ENCODE data around the gene ZNF180. TPM values are rescaled to one million over a fixed set of nuclear protein-coding genes. Genes with fewer than 3 reads are reported as not detected.

ZNF180 gene
- total and polyA plus RNA-seq, 2 donors (not counting 1 experiment from before 2014, with no cell fraction given) = 4.4 to 16.1 TPM

DNA sequence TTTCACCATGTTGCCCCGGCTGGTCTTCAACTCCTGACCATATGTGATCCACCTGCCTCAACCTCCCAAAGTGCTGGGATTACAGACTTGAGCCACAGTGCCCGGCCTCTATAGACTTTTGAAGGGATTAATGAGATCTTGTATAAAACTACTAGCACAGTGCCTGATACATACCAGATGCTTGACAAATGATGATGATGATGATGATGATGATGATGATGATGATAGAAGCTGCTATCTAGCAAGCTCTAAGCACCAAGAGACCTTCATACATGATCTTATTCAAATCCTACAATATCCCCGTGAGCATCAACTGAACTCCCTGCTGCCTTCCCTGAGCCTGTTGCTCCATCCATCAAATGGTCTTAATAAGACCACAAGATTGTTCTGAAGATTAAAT, 14.7 kb upstream of the ZNF180 start:
- TF ChIP-seq EZH2 (IDR thresholded peaks at IDR 0.05; ENCODE audit: borderline replicate concordance, insufficient read depth, low read depth, low read length, poor library complexity, severe bottlenecking) (no peak), CTCF (IDR thresholded peaks at IDR 0.05) (no peak)
- no CpG with 5 or more reads among the region's 3 CpGs for WGBS (ENCODE audit: insufficient coverage)
- Histone ChIP-seq H3K36me3 (replicated peaks in 1 of 2; ENCODE audit: control extremely low read depth in 1 of 2, control insufficient read depth in 1 of 2, extremely low read depth in 1 of 2, insufficient read depth in 2 of 2, low read length in 1 of 2) (no peaks in the 10 kb centered on the region), H3K9me3 (ENCODE audit: control extremely low read depth in 1 of 3, control insufficient read depth in 2 of 3, insufficient read depth in 1 of 3, low read length in 2 of 3) (peaks cover 0 to 58% (median 1%) of the 10 kb centered on the region in 3 donors), H3K9ac (ENCODE audit: low read length) (no peak overlapping the region), H4K20me1 (ENCODE audit: control insufficient read depth, insufficient read depth, low read length, poor library complexity, severe bottlenecking) (no peaks in the 10 kb centered on the region), H3K4me3 (ENCODE audit: control extremely low read depth in 1 of 5, extremely low read depth in 1 of 5, insufficient read depth in 1 of 5, low read depth in 2 of 5, low read length in 4 of 5) (no peak overlapping the region), H3K79me2 (ENCODE audit: control insufficient read depth, insufficient read depth, low read length) (no peaks in the 10 kb centered on the region), H3K27ac (ENCODE audit: low read length in 2 of 2) (no peak overlapping the region), H3K4me1 (ENCODE audit: control insufficient read depth in 2 of 2, insufficient read depth in 2 of 2, low read length in 2 of 2) (no peaks in the 10 kb centered on the region), H3K27me3 (replicated peaks in 1 of 4; ENCODE audit: control extremely low read depth in 1 of 4, control insufficient read depth in 3 of 4, insufficient read depth in 4 of 4, low read length in 3 of 4) (peaks cover 0 to 8% (median 3%) of the 10 kb centered on the region in 4 experiments), H3K4me2 (replicated peaks; ENCODE audit: low read depth, low read length, poor library complexity, severe bottlenecking) (no peak overlapping the region), H2AFZ (ENCODE audit: insufficient read depth, low read depth, low read length, poor library complexity, severe bottlenecking) (no peak overlapping the region)
- POLR2A ChIA-PET = no interaction called here
- ATAC-seq (ENCODE audit: low read depth) = no peak
- H3K9me3 Mint-ChIP-seq (ENCODE audit: insufficient read depth) = peaks cover 6% of the 10 kb centered on the region
- no peak overlapping the region for H3K4me3 Mint-ChIP-seq
- peaks cover 15% of the 10 kb centered on the region for H3K27me3 Mint-ChIP-seq
- no peak overlapping the region for H3K27ac Mint-ChIP-seq
- DNase-seq = no peak
- CTCF ChIA-PET = no interaction called here
- intact Hi-C loops (cut with micrococcal nuclease) = no loop called here
- H3K4me1 Mint-ChIP-seq = no peaks in the 10 kb centered on the region

- Histone ChIP-seq H3K4me1 (ENCODE audit: control insufficient read depth in 2 of 2, insufficient read depth in 2 of 2, low read length in 2 of 2) (no peaks in the 10 kb centered on the region), H3K9ac (ENCODE audit: low read length) (no peak overlapping the region), H2AFZ (ENCODE audit: insufficient read depth, low read depth, low read length, poor library complexity, severe bottlenecking) (no peak overlapping the region), H4K20me1 (ENCODE audit: control insufficient read depth, insufficient read depth, low read length, poor library complexity, severe bottlenecking) (no peaks in the 10 kb centered on the region), H3K4me3 (ENCODE audit: control extremely low read depth in 1 of 5, extremely low read depth in 1 of 5, insufficient read depth in 1 of 5, low read depth in 2 of 5, low read length in 4 of 5) (no peak overlapping the region), H3K9me3 (ENCODE audit: control extremely low read depth in 1 of 3, control insufficient read depth in 2 of 3, insufficient read depth in 1 of 3, low read length in 2 of 3) (peaks cover 1 to 49% (median 2%) of the 10 kb centered on the region in 3 donors), H3K36me3 (replicated peaks in 1 of 2; ENCODE audit: control extremely low read depth in 1 of 2, control insufficient read depth in 1 of 2, extremely low read depth in 1 of 2, insufficient read depth in 2 of 2, low read length in 1 of 2) (no peaks in the 10 kb centered on the region), H3K4me2 (replicated peaks; ENCODE audit: low read depth, low read length, poor library complexity, severe bottlenecking) (no peak overlapping the region), H3K27ac (ENCODE audit: low read length in 2 of 2) (no peak overlapping the region), H3K27me3 (replicated peaks in 1 of 4; ENCODE audit: control extremely low read depth in 1 of 4, control insufficient read depth in 3 of 4, insufficient read depth in 4 of 4, low read length in 3 of 4) (peaks cover 0 to 8% (median 6%) of the 10 kb centered on the region in 4 experiments), H3K79me2 (ENCODE audit: control insufficient read depth, insufficient read depth, low read length) (no peaks in the 10 kb centered on the region)
- H3K4me3 Mint-ChIP-seq = no peak overlapping the region
- H3K4me1 Mint-ChIP-seq = no peaks in the 10 kb centered on the region
- WGBS (ENCODE audit: insufficient coverage) = 49% methylated on average over 6 of the region's 12 CpGs
- DNase-seq (peak; percentile 16), ATAC-seq (ENCODE audit: low read depth) (no peak)
- peaks cover 14% of the 10 kb centered on the region for H3K9me3 Mint-ChIP-seq (ENCODE audit: insufficient read depth)
- H3K27ac Mint-ChIP-seq = no peak overlapping the region
- intact Hi-C loops (cut with micrococcal nuclease) = no loop called here
- POLR2A ChIA-PET = no interaction called here
- peaks cover 33% of the 10 kb centered on the region for H3K27me3 Mint-ChIP-seq
- CTCF ChIA-PET = no interaction called here
- TF ChIP-seq EZH2 (IDR thresholded peaks at IDR 0.05; ENCODE audit: borderline replicate concordance, insufficient read depth, low read depth, low read length, poor library complexity, severe bottlenecking) (no peak), CTCF (IDR thresholded peaks at IDR 0.05) (no peak)
Observed at GRCh38 chr19:44512326-44513298, 12.3 kb upstream of the ZNF180 start.

Measured in B cell (primary cell).